ENCODE results near the gene ADCY10.

ADCY10 gene

GRCh38 chr1:167776151-167776550, 137.8 kb downstream of the ADCY10 start:
- TF ChIP-seq CTCF (IDR thresholded peaks at IDR 0.05; ENCODE audit: extremely low read depth, missing control alignments), result no peak
- no peak for DNase-seq (ENCODE audit: low spot score)

- DNase-seq (ENCODE audit: low spot score), result no peak
- TF ChIP-seq CTCF (IDR thresholded peaks at IDR 0.05; ENCODE audit: extremely low read depth, missing control alignments), result no peak
Observed at GRCh38 chr1:167775178-167775577, 138.8 kb downstream of the ADCY10 start.

GRCh38 chr1:167774710-167775109, 139.2 kb downstream of the ADCY10 start:
- no peak for DNase-seq (ENCODE audit: low spot score)
- no peak for TF ChIP-seq CTCF (IDR thresholded peaks at IDR 0.05; ENCODE audit: extremely low read depth, missing control alignments)

GRCh38 chr1:167773516-167773915, 140.4 kb downstream of the ADCY10 start:
- no peak for TF ChIP-seq CTCF (IDR thresholded peaks at IDR 0.05; ENCODE audit: extremely low read depth, missing control alignments)

GRCh38 chr1:167772436-167772835, 141.5 kb downstream of the ADCY10 start:
- no peak for TF ChIP-seq CTCF (IDR thresholded peaks at IDR 0.05; ENCODE audit: extremely low read depth, missing control alignments)
- no peak for DNase-seq (ENCODE audit: low spot score)

More at GRCh38 chr1:167773516-167773915, 140.4 kb downstream of the ADCY10 start:
- DNase-seq (ENCODE audit: low spot score), result no peak

- TF ChIP-seq CTCF (IDR thresholded peaks at IDR 0.05; ENCODE audit: extremely low read depth, missing control alignments), result no peak
Observed at GRCh38 chr1:167770127-167770526, 143.8 kb downstream of the ADCY10 start.

GRCh38 chr1:167767761-167768160, 146.2 kb downstream of the ADCY10 start:
- no peak for TF ChIP-seq CTCF (IDR thresholded peaks at IDR 0.05; ENCODE audit: extremely low read depth, missing control alignments)
- no peak for DNase-seq (ENCODE audit: low spot score)

More at GRCh38 chr1:167770127-167770526, 143.8 kb downstream of the ADCY10 start:
- no peak for DNase-seq (ENCODE audit: low spot score)
